IMR-90 (cell line): ENCODE results near the gene BHLHE23. TPM values are rescaled to one million over a fixed set of nuclear protein-coding genes. Genes with fewer than 3 reads are reported as not detected.

Source experiments
- ATAC-seq: fragments of 200-7000 bp; cut with Tn5 transposase; 2 replicates; pipeline ENCODE4 v1.9.1; 2020; ENCODE audit warnings: low read depth, mild to moderate bottlenecking, moderate library complexity
- BruUV-seq: library from RNA; stranded (reverse); fragments of 400-500 nt; replicated peaks from 2 replicates; lab custom pipeline; 2021; lab: Mats Ljungman, UMichigan
- CTCF ChIA-PET: fragments of 300-600 bp; formaldehyde crosslinking; extraction: SDS; loops from one replicate; lab custom pipeline; 2021; ENCODE audit warnings: antibody characterized with exemption; lab: Yijun Ruan, JAX
- POLR2A ChIA-PET: fragments of 300-600 bp; sonication (Branson Sonifier 250); formaldehyde crosslinking; loops from one replicate; lab custom pipeline; 2022; ENCODE audit warnings: antibody characterized with exemption; ENCODE audit not compliant: unreplicated experiment; lab: Charles Lee
- DNase-seq: peaks from one replicate; pipeline ENCODE4 v3.0.0; 2013
- H2AFZ ChIP-seq: replicated peaks from 2 replicates; pipeline ENCODE3; 2013; ENCODE audit warnings: low read length, mild to moderate bottlenecking; ENCODE audit not compliant: poor library complexity
- H2AK5ac ChIP-seq: 2 replicates; pipeline ENCODE4 v1.6.1; 2013; ENCODE audit warnings: low read depth, low read length, inconsistent platforms
- H2AK9ac ChIP-seq: replicated peaks from 2 replicates; pipeline ENCODE3; 2013; ENCODE audit warnings: mild to moderate bottlenecking, low read depth, low read length, moderate library complexity; ENCODE audit not compliant: poor library complexity
- H2BK120ac ChIP-seq: 2 replicates; pipeline ENCODE4 v1.6.1; 2013; ENCODE audit warnings: low read depth, low read length, inconsistent platforms
- H2BK15ac ChIP-seq: 3 replicates; pipeline ENCODE4 v1.6.1; 2013; ENCODE audit warnings: low read depth, low read length, inconsistent platforms
- H2BK20ac ChIP-seq: 2 replicates; pipeline ENCODE4 v1.6.1; 2013; ENCODE audit warnings: low read depth, mild to moderate bottlenecking, inconsistent platforms, low read length, moderate library complexity
- H2BK5ac ChIP-seq: 2 replicates; pipeline ENCODE4 v1.6.1; 2013; ENCODE audit warnings: mild to moderate bottlenecking, low read depth, low read length, inconsistent platforms; ENCODE audit not compliant: poor library complexity, severe bottlenecking
- H3K14ac ChIP-seq: replicated peaks from 2 replicates; pipeline ENCODE4 v1.6.1; 2013; ENCODE audit warnings: low read depth, low read length, inconsistent platforms
- H3K18ac ChIP-seq: 2 replicates; pipeline ENCODE4 v1.6.1; 2013; ENCODE audit warnings: low read depth, low read length, control low read depth
- H3K23ac ChIP-seq: 2 replicates; pipeline ENCODE4 v1.6.1; 2013; ENCODE audit warnings: low read depth, low read length, inconsistent platforms
- H3K27ac ChIP-seq: 2 replicates; pipeline ENCODE4 v1.5.1; 2013; ENCODE audit warnings: mild to moderate bottlenecking, control low read depth, low read length; ENCODE audit not compliant: insufficient read depth
- H3K27me3 ChIP-seq: 2 replicates; pipeline ENCODE4 v1.6.1; 2013; ENCODE audit warnings: low read length; ENCODE audit not compliant: control insufficient read depth, insufficient read depth
- H3K36me3 ChIP-seq: 2 replicates; pipeline ENCODE4 v1.6.1; 2013; ENCODE audit warnings: low read length, mixed read lengths; ENCODE audit not compliant: control insufficient read depth, insufficient read depth
- H3K4ac ChIP-seq: 2 replicates; pipeline ENCODE4 v1.6.1; 2013; ENCODE audit warnings: low read depth, low read length, inconsistent platforms
- H3K4me1 ChIP-seq: 2 replicates; pipeline ENCODE4 v1.6.1; 2013; ENCODE audit warnings: low read length, mixed read lengths; ENCODE audit not compliant: control insufficient read depth, insufficient read depth
- H3K4me2 ChIP-seq: 2 replicates; pipeline ENCODE4 v1.6.1; 2013; ENCODE audit warnings: low read depth, mild to moderate bottlenecking, control low read depth, low read length, moderate library complexity
- H3K4me3 ChIP-seq: 2 replicates; pipeline ENCODE4 v1.5.1; 2013; ENCODE audit warnings: low read depth, mild to moderate bottlenecking, control low read depth, low read length, moderate library complexity; ENCODE audit not compliant: insufficient read depth
- H3K56ac ChIP-seq: 2 replicates; pipeline ENCODE4 v1.6.1; 2013; ENCODE audit warnings: low read length, inconsistent platforms; ENCODE audit not compliant: insufficient read depth; ENCODE audit errors: extremely low read depth
- H3K79me1 ChIP-seq, 2 experiments: 2 replicates each; pipeline ENCODE4 v1.6.1; 2013; ENCODE audit warnings: low read length in 2 of 2, inconsistent platforms in 1 of 2, low read depth in 1 of 2
- H3K9ac ChIP-seq: 2 replicates; pipeline ENCODE4 v1.6.1; 2013; ENCODE audit warnings: low read depth, low read length, control low read depth
- H3K9me1 ChIP-seq: 2 replicates; pipeline ENCODE4 v1.6.1; 2013; ENCODE audit warnings: low read length, inconsistent platforms; ENCODE audit not compliant: insufficient read depth
- H3K9me3 ChIP-seq: 2 replicates; pipeline ENCODE4 v1.6.1; 2013; ENCODE audit warnings: low read length; ENCODE audit not compliant: control insufficient read depth, insufficient read depth
- H4K20me1 ChIP-seq: 2 replicates; pipeline ENCODE4 v1.6.1; 2013; ENCODE audit warnings: low read length, inconsistent platforms; ENCODE audit not compliant: insufficient read depth
- H4K5ac ChIP-seq: 2 replicates; pipeline ENCODE4 v1.6.1; 2013; ENCODE audit warnings: mild to moderate bottlenecking, low read depth, low read length, control low read depth
- H4K8ac ChIP-seq, 2 experiments: 2 replicates each; pipeline ENCODE4 v1.6.1; 2013; ENCODE audit warnings: low read depth in 2 of 2, low read length in 2 of 2, control low read depth in 1 of 2, inconsistent platforms in 1 of 2
- H4K91ac ChIP-seq: 2 replicates; pipeline ENCODE4 v1.6.1; 2013; ENCODE audit warnings: low read depth, low read length, inconsistent platforms; ENCODE audit not compliant: insufficient read depth
- CHD1 ChIP-seq: IDR thresholded peaks from 2 replicates; pipeline ENCODE4 v1.6.1; 2012; ENCODE audit warnings: low read depth, low read length, improper control_type of control experiment
- POLR2A ChIP-seq: IDR thresholded peaks from 2 replicates; pipeline ENCODE4 v1.6.1; 2012; ENCODE audit warnings: mild to moderate bottlenecking, low read depth, low read length
- WGBS, 2 experiments: methylation state at CpG; one replicate each; pipeline versions ENCODE4 v1.1.5 to v1.1.7; 2013; ENCODE audit warnings: missing lambda C conversion rate in 2 of 2; ENCODE audit not compliant: insufficient read length in 1 of 2; ENCODE audit errors: extremely low coverage in 2 of 2; 5-methylcytosine and 5-hydroxymethylcytosine counted together
- dilution Hi-C: fragments of 300-500 bp; cut with HindIII; formaldehyde crosslinking; loops from one replicate; pipeline ENCODE4 v1.14.3; 2018; ENCODE audit warnings: low sequenced_read_pairs; ENCODE audit not compliant: unreplicated experiment
- in situ Hi-C: fragments of 300-500 bp; cut with MboI; formaldehyde crosslinking; loops from 3 replicates; pipeline ENCODE4 v1.14.3; 2019; ENCODE audit warnings: low sequenced_read_pairs, inconsistent platforms, mixed read lengths
- intact Hi-C: fragments of 100-400 bp; cut with micrococcal nuclease; formaldehyde crosslinking; loops from 2 replicates; pipeline ENCODE4 v1.10.0; 2022
- polyA plus RNA-seq, 3 experiments: library from polyadenylated mRNA; depleted of rRNA; stranded (reverse); fragments of >200 nt; gene quantifications; 2 replicates each; pipeline ENCODE4 v1.2.3, GENCODE V29; 2012; ENCODE audit warnings: low replicate concordance in 1 of 3
- total RNA-seq: library from RNA; depleted of rRNA; stranded (reverse); fragments of >200 nt; gene quantifications from 2 replicates; pipeline ENCODE4 v1.2.3, GENCODE V29; 2012

BHLHE23 gene
- total and polyA plus RNA-seq, 2 of the 4 experiments (the other 2 are of a cell fraction) = not detected

GRCh38 chr20:63017826-63018411 is 11.2 kb upstream of the BHLHE23 start:
- no peak overlapping the region for H2BK120ac ChIP-seq
- ChIA-PET CTCF (no interaction called here), POLR2A (no interaction called here)
- H4K20me1 ChIP-seq = no peaks in the 10 kb centered on the region; the same call in 1 of the 2 replicates
- dilution Hi-C loops = no loop called here
- H3K4ac ChIP-seq = no peak overlapping the region
- peaks cover 13% of the 10 kb centered on the region for H3K9me3 ChIP-seq
- H3K14ac ChIP-seq = no peak overlapping the region
- H3K4me3 ChIP-seq = no peak overlapping the region
- intact Hi-C loops = no loop called here
- no peak overlapping the region for H4K5ac ChIP-seq
- no peak overlapping the region for H3K18ac ChIP-seq
- H2AK9ac ChIP-seq = no peak overlapping the region
- no peak overlapping the region for H3K23ac ChIP-seq
- H4K91ac ChIP-seq = no peak overlapping the region
- H2AFZ ChIP-seq = no peak overlapping the region
- no peaks in the 10 kb centered on the region for H3K79me1 ChIP-seq
- in situ Hi-C loops = loop anchor here (10.0 to 25.0 kb wide), 2 partner anchors 143 to 331 kb away; no protein-coding TSS in a partner anchor
- H3K4me1 ChIP-seq = no peaks in the 10 kb centered on the region
- no peaks in the 10 kb centered on the region for H3K36me3 ChIP-seq
- no peak overlapping the region for H2BK20ac ChIP-seq
- H3K9ac ChIP-seq = no peak overlapping the region
- H3K56ac ChIP-seq = no peak overlapping the region
- WGBS, 2 experiments = 81% methylated on average over 17 of the region's 25 CpGs; no CpG with 5 or more reads in 1 of the 2 experiments
- H3K27me3 ChIP-seq = peaks cover 77% of the 10 kb centered on the region
- TF ChIP-seq POLR2A (no peak), CHD1 (no peak)
- no peak overlapping the region for H2BK15ac ChIP-seq
- no peak overlapping the region for H4K8ac ChIP-seq
- no peak overlapping the region for H3K4me2 ChIP-seq
- no peak overlapping the region for H3K27ac ChIP-seq
- H2AK5ac ChIP-seq = no peak overlapping the region
- no peak for ATAC-seq
- DNase-seq = no peak
- H2BK5ac ChIP-seq = no peak overlapping the region
- no peaks in the 10 kb centered on the region for H3K9me1 ChIP-seq
- no TSS peak for BruUV-seq
